ENCODE measurements around the gene KIF26B. TPM values are rescaled to one million over a fixed set of nuclear protein-coding genes. Genes with fewer than 3 reads are reported as not detected.

KIF26B gene
- total RNA-seq, 2 experiments from 2014 or later, result not detected

DNA sequence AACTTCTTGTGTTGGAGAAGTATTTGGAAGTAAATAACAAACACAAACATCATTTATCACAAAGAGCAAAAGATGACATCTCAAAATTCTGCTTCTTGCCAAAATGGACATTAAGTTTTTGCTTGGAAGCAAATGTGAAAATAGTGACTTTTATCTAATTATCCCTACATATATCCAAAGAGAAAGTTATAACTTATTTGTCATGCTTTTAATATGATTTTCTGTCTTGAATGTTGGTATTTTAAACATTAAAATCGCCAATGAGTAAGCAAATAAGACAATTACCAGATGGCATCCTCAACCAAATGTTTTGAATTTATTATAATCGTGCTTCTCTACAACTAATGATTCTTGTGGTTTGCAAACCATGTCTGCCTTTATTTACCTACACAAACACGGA is 594.3 kb downstream of the KIF26B start:
- POLR2A ChIA-PET, result no interaction called here
- BruUV-seq (replicated peaks), result no TSS peak
- no peak for TF ChIP-seq EZH2phosphoT487 (IDR thresholded peaks at IDR 0.05; ENCODE audit: borderline replicate concordance, low read depth, low read length)
- TF ChIP-seq, protein P1, sequence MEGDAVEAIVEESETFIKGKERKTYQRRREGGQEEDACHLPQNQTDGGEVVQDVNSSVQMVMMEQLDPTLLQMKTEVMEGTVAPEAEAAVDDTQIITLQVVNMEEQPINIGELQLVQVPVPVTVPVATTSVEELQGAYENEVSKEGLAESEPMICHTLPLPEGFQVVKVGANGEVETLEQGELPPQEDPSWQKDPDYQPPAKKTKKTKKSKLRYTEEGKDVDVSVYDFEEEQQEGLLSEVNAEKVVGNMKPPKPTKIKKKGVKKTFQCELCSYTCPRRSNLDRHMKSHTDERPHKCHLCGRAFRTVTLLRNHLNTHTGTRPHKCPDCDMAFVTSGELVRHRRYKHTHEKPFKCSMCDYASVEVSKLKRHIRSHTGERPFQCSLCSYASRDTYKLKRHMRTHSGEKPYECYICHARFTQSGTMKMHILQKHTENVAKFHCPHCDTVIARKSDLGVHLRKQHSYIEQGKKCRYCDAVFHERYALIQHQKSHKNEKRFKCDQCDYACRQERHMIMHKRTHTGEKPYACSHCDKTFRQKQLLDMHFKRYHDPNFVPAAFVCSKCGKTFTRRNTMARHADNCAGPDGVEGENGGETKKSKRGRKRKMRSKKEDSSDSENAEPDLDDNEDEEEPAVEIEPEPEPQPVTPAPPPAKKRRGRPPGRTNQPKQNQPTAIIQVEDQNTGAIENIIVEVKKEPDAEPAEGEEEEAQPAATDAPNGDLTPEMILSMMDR (conservative IDR thresholded peaks at IDR 0.05; ENCODE audit: low read length), result no peak

DNA sequence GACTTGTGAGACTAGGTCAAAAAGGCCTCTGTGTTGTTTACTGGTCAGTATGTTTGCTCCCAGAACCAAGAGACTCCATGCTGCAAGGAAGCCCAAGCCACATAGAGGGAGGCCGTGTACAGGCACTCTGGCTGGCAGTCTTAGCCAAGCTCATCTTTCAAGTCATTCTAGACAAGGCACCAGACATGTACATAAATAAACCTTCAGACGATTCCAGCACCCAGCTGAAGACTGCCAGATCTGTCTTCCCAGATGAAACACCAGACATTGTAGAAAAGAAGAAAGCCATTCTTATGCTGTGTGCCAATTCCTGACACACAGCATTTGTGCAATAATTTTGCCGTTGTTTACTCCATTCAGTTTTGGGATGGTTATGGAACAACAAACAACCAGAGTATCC is 595.5 kb downstream of the KIF26B start:
- no peak overlapping the region for H3K4me3 ChIP-seq (ENCODE audit: low read depth, low read length, poor library complexity, severe bottlenecking)
- DNase-seq (ENCODE audit: low spot score), result no peak
- no TSS peak for BruUV-seq (replicated peaks)

More for the DNA sequence above, 594.3 kb downstream of the KIF26B start:
- H3K4me1 ChIP-seq (ENCODE audit: insufficient read depth, low read length, poor library complexity, severe bottlenecking), result no peaks in the 10 kb centered on the region
- H3K36me3 ChIP-seq (ENCODE audit: insufficient read depth, low read length), result no peaks in the 10 kb centered on the region
- CTCF ChIA-PET (ENCODE audit: unreplicated experiment), result no interaction called here
- no peak overlapping the region for H3K4me2 ChIP-seq (ENCODE audit: low read length)
- intact Hi-C loops (cut with micrococcal nuclease; ENCODE audit: unreplicated experiment), result no loop called here
- no peaks in the 10 kb centered on the region for H3K9me2 ChIP-seq (ENCODE audit: insufficient read depth, low read length)
- H3K27ac ChIP-seq (ENCODE audit: low read depth, low read length, poor library complexity, severe bottlenecking), result no peak overlapping the region
- no peaks in the 10 kb centered on the region for H4K20me1 ChIP-seq (ENCODE audit: insufficient read depth, low read length)
- no peaks in the 10 kb centered on the region for H3K79me2 ChIP-seq (ENCODE audit: insufficient read depth, low read depth, low read length)
- DNase-seq (ENCODE audit: low spot score), result no peak
- H3K9me3 ChIP-seq (ENCODE audit: low read length), result no peaks in the 10 kb centered on the region
- H2AFZ ChIP-seq (ENCODE audit: low read length), result no peak overlapping the region
- H3K4me3 ChIP-seq (ENCODE audit: low read depth, low read length, poor library complexity, severe bottlenecking), result no peak overlapping the region

DNA sequence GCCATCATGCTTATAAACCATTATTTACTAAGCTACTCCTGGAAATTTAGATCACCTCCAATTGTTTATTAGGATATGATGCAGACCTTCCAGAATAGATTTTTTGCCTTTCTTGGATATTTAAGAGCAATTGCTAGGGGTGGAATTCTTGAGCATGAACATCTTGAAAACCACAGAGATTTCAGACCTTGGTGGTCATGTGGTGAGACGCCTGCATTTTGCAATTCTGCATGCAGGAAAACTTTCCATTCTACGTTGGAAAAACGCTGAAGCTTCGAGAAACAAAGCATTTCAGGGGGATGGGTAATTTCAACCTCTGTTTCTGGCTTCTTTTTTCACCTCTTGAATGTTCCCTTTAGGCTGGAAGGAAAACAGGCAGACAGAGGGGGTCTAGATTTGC is 596.3 kb downstream of the KIF26B start:
- Histone ChIP-seq H2AFZ (ENCODE audit: low read length) (no peak overlapping the region), H4K20me1 (ENCODE audit: insufficient read depth, low read length) (no peaks in the 10 kb centered on the region), H3K4me2 (ENCODE audit: low read length) (no peak overlapping the region), H3K9me2 (ENCODE audit: insufficient read depth, low read length) (no peaks in the 10 kb centered on the region), H3K4me3 (ENCODE audit: low read depth, low read length, poor library complexity, severe bottlenecking) (no peak overlapping the region), H3K27ac (ENCODE audit: low read depth, low read length, poor library complexity, severe bottlenecking) (no peak overlapping the region), H3K9me3 (ENCODE audit: low read length) (no peaks in the 10 kb centered on the region), H3K79me2 (ENCODE audit: insufficient read depth, low read depth, low read length) (no peaks in the 10 kb centered on the region), H3K4me1 (ENCODE audit: insufficient read depth, low read length, poor library complexity, severe bottlenecking) (peaks cover 13% of the 10 kb centered on the region), H3K36me3 (ENCODE audit: insufficient read depth, low read length) (no peaks in the 10 kb centered on the region)
- TF ChIP-seq EZH2phosphoT487 (IDR thresholded peaks at IDR 0.05; ENCODE audit: borderline replicate concordance, low read depth, low read length), result no peak
- ChIA-PET CTCF (ENCODE audit: unreplicated experiment) (no interaction called here), POLR2A (no interaction called here)
- intact Hi-C loops (cut with micrococcal nuclease; ENCODE audit: unreplicated experiment), result no loop called here
- no TSS peak for BruUV-seq (replicated peaks)
- no peak for DNase-seq (ENCODE audit: low spot score)

More for the DNA sequence above, 595.5 kb downstream of the KIF26B start:
- Histone ChIP-seq H3K9me2 (ENCODE audit: insufficient read depth, low read length) (no peaks in the 10 kb centered on the region), H4K20me1 (ENCODE audit: insufficient read depth, low read length) (no peaks in the 10 kb centered on the region), H3K27ac (ENCODE audit: low read depth, low read length, poor library complexity, severe bottlenecking) (no peak overlapping the region), H3K9me3 (ENCODE audit: low read length) (no peaks in the 10 kb centered on the region), H3K36me3 (ENCODE audit: insufficient read depth, low read length) (no peaks in the 10 kb centered on the region), H3K4me2 (ENCODE audit: low read length) (no peak overlapping the region), H3K4me1 (ENCODE audit: insufficient read depth, low read length, poor library complexity, severe bottlenecking) (peaks cover 12% of the 10 kb centered on the region), H3K79me2 (ENCODE audit: insufficient read depth, low read depth, low read length) (no peaks in the 10 kb centered on the region), H2AFZ (ENCODE audit: low read length) (no peak overlapping the region)
- ChIA-PET CTCF (ENCODE audit: unreplicated experiment) (no interaction called here), POLR2A (no interaction called here)
- intact Hi-C loops (cut with micrococcal nuclease; ENCODE audit: unreplicated experiment), result no loop called here
- TF ChIP-seq, protein P1 (conservative IDR thresholded peaks at IDR 0.05; ENCODE audit: low read length), result no peak
- no peak for TF ChIP-seq EZH2phosphoT487 (IDR thresholded peaks at IDR 0.05; ENCODE audit: borderline replicate concordance, low read depth, low read length)

Data from OCI-LY7 (cell line).